ENCODE measurements around the gene GAP43.

GAP43 gene

GRCh38 chr3:115673881-115674280 is 50.6 kb downstream of the GAP43 start:
- Histone ChIP-seq H3K4me1 (peaks cover 0 to 11% (median 0%) of the 10 kb centered on the region in 4 donors), H3K27ac (no peak overlapping the region), H3K27me3 (no peaks in the 10 kb centered on the region), H3K4me3 (no peak overlapping the region), H3K36me3 (no peaks in the 10 kb centered on the region), H3K9me3 (no peaks in the 10 kb centered on the region)
- no peak for DNase-seq
- intact Hi-C loops (cut with DNase I; ENCODE audit: low total_unique reads), result no loop called here
- TF ChIP-seq CTCF (IDR thresholded peaks at IDR 0.05), result no peak

- intact Hi-C loops (cut with DNase I; ENCODE audit: low total_unique reads), result loop anchor here (5.0 kb wide), 1 partner anchor 1229 kb away; no protein-coding TSS in a partner anchor
- Histone ChIP-seq H3K36me3 (no peaks in the 10 kb centered on the region), H3K9me3 (no peaks in the 10 kb centered on the region), H3K27me3 (no peaks in the 10 kb centered on the region), H3K4me1 (peaks cover 0 to 11% (median 2%) of the 10 kb centered on the region in 4 donors), H3K27ac (no peak overlapping the region), H3K4me3 (no peak overlapping the region)
- no peak for TF ChIP-seq CTCF (IDR thresholded peaks at IDR 0.05)
- DNase-seq, result no peak
Measured at GRCh38 chr3:115676336-115676735, 53.0 kb downstream of the GAP43 start.

GRCh38 chr3:115680803-115681345 is 57.6 kb downstream of the GAP43 start:
- intact Hi-C loops (cut with DNase I; ENCODE audit: low total_unique reads), result loop anchor here (10.0 kb wide), 1 partner anchor 56 kb away; the partner anchor contains the start of gene GAP43

GRCh38 chr3:115681736-115682135 is 58.4 kb downstream of the GAP43 start:
- TF ChIP-seq CTCF (IDR thresholded peaks at IDR 0.05), result no peak
- Histone ChIP-seq H3K27me3 (no peaks in the 10 kb centered on the region), H3K9me3 (no peaks in the 10 kb centered on the region), H3K36me3 (no peaks in the 10 kb centered on the region), H3K4me3 (no peak overlapping the region), H3K27ac (no peak overlapping the region), H3K4me1 (peaks cover 0 to 11% (median 5%) of the 10 kb centered on the region in 4 donors)
- intact Hi-C loops (cut with DNase I; ENCODE audit: low total_unique reads), result loop anchor here (10.0 kb wide), 1 partner anchor 57 kb away; the partner anchor contains the start of gene GAP43
- no peak for DNase-seq

More at GRCh38 chr3:115680803-115681345, 57.6 kb downstream of the GAP43 start:
- H3K9me3 ChIP-seq, result no peaks in the 10 kb centered on the region
- TF ChIP-seq CTCF (IDR thresholded peaks at IDR 0.05), result no peak
- DNase-seq, result no peak
- no peaks in the 10 kb centered on the region for H3K27me3 ChIP-seq
- peaks cover 0 to 11% (median 5%) of the 10 kb centered on the region in 4 donors for H3K4me1 ChIP-seq
- no peak overlapping the region for H3K4me3 ChIP-seq
- no peak overlapping the region for H3K27ac ChIP-seq
- no peaks in the 10 kb centered on the region for H3K36me3 ChIP-seq

- Histone ChIP-seq H3K27ac (no peak overlapping the region), H3K9me3 (no peaks in the 10 kb centered on the region), H3K36me3 (no peaks in the 10 kb centered on the region), H3K4me3 (no peak overlapping the region), H3K27me3 (no peaks in the 10 kb centered on the region), H3K4me1 (peaks cover 0 to 11% (median 5%) of the 10 kb centered on the region in 4 donors)
- intact Hi-C loops (cut with DNase I; ENCODE audit: low total_unique reads), result loop anchor here (10.0 kb wide), 1 partner anchor 59 kb away; the partner anchor contains the start of gene GAP43
- no peak for DNase-seq
- TF ChIP-seq CTCF (IDR thresholded peaks at IDR 0.05), result no peak
Measured at GRCh38 chr3:115683305-115683704, 60.0 kb downstream of the GAP43 start.

Measured in tibial artery (tissue), 4 donors.